ENCODE results near the gene NSUN4.
"Not testable (repeated sequence)": the region's sequence is repeated elsewhere in the genome, so short reads cannot be mapped to it uniquely, and the experiment has no call there.

The NSUN4 gene

DNA sequence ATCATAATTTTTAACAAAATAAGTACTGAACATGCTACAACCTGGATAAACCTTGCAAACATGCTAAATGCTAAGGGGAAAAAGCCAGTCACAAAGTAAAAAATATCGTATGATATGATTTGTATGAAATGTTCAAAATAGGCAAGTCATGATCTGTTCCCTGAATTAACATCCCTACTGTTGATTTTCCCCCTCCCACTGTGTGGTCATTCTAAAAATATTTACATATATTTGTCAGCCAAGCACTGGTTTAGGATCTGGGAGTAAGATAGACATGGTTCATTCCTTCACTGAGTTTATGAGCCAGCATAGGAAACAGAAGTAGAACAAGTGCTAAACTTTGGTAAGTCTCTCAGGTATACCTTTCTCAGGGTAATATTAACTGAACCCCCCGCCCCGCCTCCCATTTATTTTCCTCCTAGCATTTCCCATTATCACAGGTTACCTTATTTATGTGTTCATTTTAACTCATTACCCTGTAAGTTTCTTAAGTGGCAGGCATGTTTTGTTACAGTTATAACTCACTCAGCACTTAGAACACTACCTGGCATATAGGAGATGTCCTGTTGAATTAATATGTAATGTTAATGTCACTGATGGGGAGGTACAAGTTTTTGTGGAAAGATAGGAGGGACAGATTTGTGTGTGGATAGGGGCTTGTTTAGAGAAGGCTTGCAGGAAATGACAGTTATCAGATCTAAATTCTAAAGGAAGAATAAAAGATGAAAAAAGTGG, 24.8 kb upstream of the NSUN4 start:
- TF ChIP-seq, protein P1, sequence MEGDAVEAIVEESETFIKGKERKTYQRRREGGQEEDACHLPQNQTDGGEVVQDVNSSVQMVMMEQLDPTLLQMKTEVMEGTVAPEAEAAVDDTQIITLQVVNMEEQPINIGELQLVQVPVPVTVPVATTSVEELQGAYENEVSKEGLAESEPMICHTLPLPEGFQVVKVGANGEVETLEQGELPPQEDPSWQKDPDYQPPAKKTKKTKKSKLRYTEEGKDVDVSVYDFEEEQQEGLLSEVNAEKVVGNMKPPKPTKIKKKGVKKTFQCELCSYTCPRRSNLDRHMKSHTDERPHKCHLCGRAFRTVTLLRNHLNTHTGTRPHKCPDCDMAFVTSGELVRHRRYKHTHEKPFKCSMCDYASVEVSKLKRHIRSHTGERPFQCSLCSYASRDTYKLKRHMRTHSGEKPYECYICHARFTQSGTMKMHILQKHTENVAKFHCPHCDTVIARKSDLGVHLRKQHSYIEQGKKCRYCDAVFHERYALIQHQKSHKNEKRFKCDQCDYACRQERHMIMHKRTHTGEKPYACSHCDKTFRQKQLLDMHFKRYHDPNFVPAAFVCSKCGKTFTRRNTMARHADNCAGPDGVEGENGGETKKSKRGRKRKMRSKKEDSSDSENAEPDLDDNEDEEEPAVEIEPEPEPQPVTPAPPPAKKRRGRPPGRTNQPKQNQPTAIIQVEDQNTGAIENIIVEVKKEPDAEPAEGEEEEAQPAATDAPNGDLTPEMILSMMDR (IDR thresholded peaks at IDR 0.05) = no peak
- Histone ChIP-seq H3K9me3 (ENCODE audit: control insufficient read depth, low read length) (no peaks in the 10 kb centered on the region), H3K9ac (no peak overlapping the region), H3K79me2 (no peaks in the 10 kb centered on the region), H2AFZ (no peak overlapping the region), H3K27me3 (ENCODE audit: control insufficient read depth, insufficient read depth, low read length) (no peaks in the 10 kb centered on the region), H3K4me3 (ENCODE audit: low read depth, low read length) (peak overlapping the region; percentile 38), H3K36me3 (ENCODE audit: control insufficient read depth, insufficient read depth, low read length) (no peaks in the 10 kb centered on the region), H3K27ac (peak overlapping the region; percentile 16), H3K4me2 (ENCODE audit: low read length) (peak overlapping the region; percentile 40), H3K4me1 (no peaks in the 10 kb centered on the region)

DNA sequence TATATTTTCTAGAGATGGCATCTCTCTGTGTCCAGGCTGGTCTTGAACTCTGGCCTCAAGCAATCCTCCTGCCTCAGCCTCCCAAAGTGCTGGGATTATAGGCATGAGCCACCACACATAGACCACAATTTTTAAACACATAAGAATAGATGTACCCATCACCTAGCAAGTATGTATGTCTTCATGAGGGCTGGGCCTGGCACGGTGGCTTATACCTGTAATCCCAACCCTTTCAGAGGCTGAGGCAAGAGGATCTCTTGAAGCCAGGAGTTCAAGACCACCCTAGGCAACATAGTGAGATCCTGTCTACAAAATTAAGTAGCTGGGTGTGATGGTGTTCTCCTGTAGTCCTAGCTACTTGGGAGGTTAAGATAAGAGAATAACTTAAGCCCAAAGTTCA, 23.3 kb upstream of the NSUN4 start:
- TF ChIP-seq, protein P1 (IDR thresholded peaks at IDR 0.05) = no peak
- Histone ChIP-seq H3K36me3 (ENCODE audit: control insufficient read depth, insufficient read depth, low read length) (no peaks in the 10 kb centered on the region), H3K9ac (no peak overlapping the region), H3K4me3 (ENCODE audit: low read depth, low read length) (no peak overlapping the region), H3K4me2 (ENCODE audit: low read length) (no peak overlapping the region), H3K27me3 (ENCODE audit: control insufficient read depth, insufficient read depth, low read length) (no peaks in the 10 kb centered on the region), H2AFZ (no peak overlapping the region), H3K79me2 (no peaks in the 10 kb centered on the region), H3K4me1 (no peaks in the 10 kb centered on the region), H3K9me3 (ENCODE audit: control insufficient read depth, low read length) (no peaks in the 10 kb centered on the region), H3K27ac (no peak overlapping the region)

DNA sequence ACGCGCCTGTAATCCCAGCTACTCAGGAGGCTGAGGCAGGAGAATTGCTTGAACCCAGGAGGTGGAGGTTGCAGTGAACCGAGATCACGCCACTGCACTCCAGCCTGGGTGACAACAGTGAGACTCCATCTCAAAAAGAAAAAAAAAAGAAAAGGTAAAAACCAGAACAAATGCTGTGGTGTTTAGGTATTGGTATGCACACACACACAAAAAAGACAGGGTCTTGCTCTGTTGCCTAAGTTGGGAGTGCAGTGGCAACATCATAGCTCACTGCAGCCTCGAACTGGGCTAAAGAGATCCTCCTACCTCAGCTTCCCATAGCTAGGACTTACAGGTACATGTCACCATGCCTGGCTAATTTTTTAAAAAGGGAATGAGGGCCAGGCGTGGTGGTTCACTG, 21.3 kb upstream of the NSUN4 start:
- H3K79me2 ChIP-seq; H3K9ac ChIP-seq; H2AFZ ChIP-seq; H3K4me2 ChIP-seq (ENCODE audit: low read length); H3K36me3 ChIP-seq (ENCODE audit: control insufficient read depth, insufficient read depth, low read length); H3K4me3 ChIP-seq (ENCODE audit: low read depth, low read length); H3K9me3 ChIP-seq (ENCODE audit: control insufficient read depth, low read length); H3K27ac ChIP-seq; H3K27me3 ChIP-seq (ENCODE audit: control insufficient read depth, insufficient read depth, low read length); H3K4me1 ChIP-seq: not testable (repeated sequence)

GRCh38 chr1:46319960-46320914, 20.4 kb upstream of the NSUN4 start:
- not testable (repeated sequence) for H3K36me3 ChIP-seq (ENCODE audit: control insufficient read depth, insufficient read depth, low read length); H3K9me3 ChIP-seq (ENCODE audit: control insufficient read depth, low read length); H3K4me1 ChIP-seq; H3K79me2 ChIP-seq; H2AFZ ChIP-seq; H3K9ac ChIP-seq; H3K4me3 ChIP-seq (ENCODE audit: low read depth, low read length); H3K4me2 ChIP-seq (ENCODE audit: low read length); H3K27ac ChIP-seq; H3K27me3 ChIP-seq (ENCODE audit: control insufficient read depth, insufficient read depth, low read length)

- H3K36me3 ChIP-seq (ENCODE audit: control insufficient read depth, insufficient read depth, low read length); H3K79me2 ChIP-seq; H3K4me2 ChIP-seq (ENCODE audit: low read length); H3K27me3 ChIP-seq (ENCODE audit: control insufficient read depth, insufficient read depth, low read length); H3K4me3 ChIP-seq (ENCODE audit: low read depth, low read length); H3K9me3 ChIP-seq (ENCODE audit: control insufficient read depth, low read length); H3K9ac ChIP-seq; H3K27ac ChIP-seq; H2AFZ ChIP-seq; H3K4me1 ChIP-seq: not testable (repeated sequence)
Measured at GRCh38 chr1:46322191-46322590, 18.4 kb upstream of the NSUN4 start.

DNA sequence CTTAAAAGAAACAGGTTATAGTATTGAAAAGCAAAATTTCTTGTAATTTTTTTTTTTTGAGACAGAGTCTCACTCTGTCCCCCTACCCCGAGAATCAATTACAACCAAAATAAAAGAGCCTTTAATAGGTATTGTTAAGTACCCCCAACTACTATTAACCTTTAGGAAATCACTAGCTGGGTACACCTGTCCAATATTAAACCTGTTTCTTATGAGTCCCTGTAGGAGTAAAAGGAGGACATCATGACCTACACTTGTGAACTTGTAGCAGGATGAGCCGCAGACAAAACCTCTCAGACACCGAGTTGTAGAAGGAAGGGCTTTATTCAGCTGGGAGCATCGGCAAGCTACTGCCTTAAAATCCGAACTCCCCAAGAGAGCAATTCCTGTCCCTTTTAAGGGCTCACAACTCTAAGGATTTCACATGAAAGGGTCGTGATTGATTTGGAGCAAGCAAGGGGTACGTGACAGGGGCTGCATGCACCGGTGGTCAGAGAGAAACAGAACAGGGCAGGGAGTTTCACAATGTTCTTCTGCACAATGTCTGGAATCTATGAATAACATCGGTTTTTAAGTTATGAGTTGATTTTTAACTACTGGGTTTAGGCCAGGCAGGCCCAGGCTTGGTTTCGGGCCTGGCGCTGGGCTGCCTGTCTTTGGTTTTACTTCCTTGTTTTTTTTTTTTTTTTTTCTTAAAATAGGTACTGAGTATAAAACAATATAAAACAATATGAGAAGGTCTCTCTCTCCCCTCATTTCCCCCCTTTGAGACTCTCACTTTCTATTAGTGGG, 15.1 kb upstream of the NSUN4 start:
- H3K4me1 ChIP-seq; H3K79me2 ChIP-seq; H3K27ac ChIP-seq; H3K4me2 ChIP-seq (ENCODE audit: low read length); H3K9me3 ChIP-seq (ENCODE audit: control insufficient read depth, low read length); H2AFZ ChIP-seq; H3K27me3 ChIP-seq (ENCODE audit: control insufficient read depth, insufficient read depth, low read length); H3K36me3 ChIP-seq (ENCODE audit: control insufficient read depth, insufficient read depth, low read length); H3K9ac ChIP-seq; H3K4me3 ChIP-seq (ENCODE audit: low read depth, low read length): not testable (repeated sequence)

DNA sequence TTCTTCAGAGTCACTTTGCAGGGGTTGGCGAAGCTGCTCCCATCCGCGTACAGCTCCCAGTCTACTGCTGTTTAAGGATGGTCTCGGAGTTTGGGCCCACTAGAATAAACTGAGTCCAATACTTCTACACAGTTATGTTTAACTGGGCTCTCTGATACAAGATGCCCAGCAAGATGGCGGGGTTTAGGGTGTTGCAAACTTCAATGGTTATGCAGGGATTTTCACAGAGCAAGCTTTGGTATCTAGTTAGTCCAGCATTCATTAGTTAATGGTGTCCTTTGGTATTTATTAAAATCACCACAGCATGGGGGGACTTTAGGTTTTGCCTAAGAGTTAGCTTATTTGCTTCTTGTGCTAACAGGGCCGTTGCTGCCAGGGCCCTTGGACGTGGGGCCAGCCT, 12.4 kb upstream of the NSUN4 start:
- not testable (repeated sequence) for H3K4me2 ChIP-seq (ENCODE audit: low read length); H3K36me3 ChIP-seq (ENCODE audit: control insufficient read depth, insufficient read depth, low read length); H2AFZ ChIP-seq; H3K27ac ChIP-seq; H3K9me3 ChIP-seq (ENCODE audit: control insufficient read depth, low read length); H3K9ac ChIP-seq; H3K27me3 ChIP-seq (ENCODE audit: control insufficient read depth, insufficient read depth, low read length); H3K4me3 ChIP-seq (ENCODE audit: low read depth, low read length); H3K4me1 ChIP-seq; H3K79me2 ChIP-seq

- not testable (repeated sequence) for H3K79me2 ChIP-seq; H3K36me3 ChIP-seq (ENCODE audit: control insufficient read depth, insufficient read depth, low read length); H3K4me2 ChIP-seq (ENCODE audit: low read length); H3K4me1 ChIP-seq; H3K27me3 ChIP-seq (ENCODE audit: control insufficient read depth, insufficient read depth, low read length); H3K9me3 ChIP-seq (ENCODE audit: control insufficient read depth, low read length); H2AFZ ChIP-seq; H3K27ac ChIP-seq; H3K9ac ChIP-seq; H3K4me3 ChIP-seq (ENCODE audit: low read depth, low read length)
Measured at GRCh38 chr1:46329807-46330206, 10.8 kb upstream of the NSUN4 start.

DNA sequence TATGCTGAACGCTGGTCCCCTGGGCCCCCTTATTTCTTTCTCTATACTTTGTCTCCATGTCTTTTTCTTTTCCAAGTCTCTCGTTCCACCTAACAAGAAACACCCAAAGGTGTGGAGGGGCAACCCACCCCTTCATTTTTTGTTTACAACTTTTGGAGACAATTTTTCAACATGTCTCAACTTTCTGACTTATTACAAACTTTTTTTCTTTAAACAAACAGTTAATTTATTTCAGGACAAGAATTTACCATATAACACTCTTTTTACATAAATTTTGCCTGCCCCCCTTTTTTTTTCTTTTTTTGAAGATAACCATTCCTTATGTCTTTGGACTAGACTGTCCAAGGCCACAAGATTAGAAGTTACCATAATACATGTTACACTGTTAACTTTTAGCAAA, 10.2 kb upstream of the NSUN4 start:
- not testable (repeated sequence) for H3K4me2 ChIP-seq (ENCODE audit: low read length); H3K9ac ChIP-seq; H3K4me1 ChIP-seq; H2AFZ ChIP-seq; H3K9me3 ChIP-seq (ENCODE audit: control insufficient read depth, low read length); H3K4me3 ChIP-seq (ENCODE audit: low read depth, low read length); H3K27me3 ChIP-seq (ENCODE audit: control insufficient read depth, insufficient read depth, low read length); H3K27ac ChIP-seq; H3K36me3 ChIP-seq (ENCODE audit: control insufficient read depth, insufficient read depth, low read length); H3K79me2 ChIP-seq
